Vagina (tissue), 2 donors: ENCODE measurements around the gene KRTAP12-2. TPM values are rescaled to one million over a fixed set of nuclear protein-coding genes. Genes with fewer than 3 reads are reported as not detected.

Experiments used
- DNase-seq, 2 donors: peaks; one replicate each; pipeline ENCODE4 v3.0.0-alpha.2; 2017; ENCODE audit errors: extremely low spot score in 2 of 2
- H3K27ac ChIP-seq: fragments of 200-600 bp; sonication (generic); one replicate; pipeline ENCODE4 v1.5.1; 2019
- H3K27me3 ChIP-seq: fragments of 200-600 bp; sonication (generic); one replicate; pipeline ENCODE4 v1.5.1; 2019
- H3K36me3 ChIP-seq, 2 donors: fragments of 200-600 bp; sonication (generic); one replicate each; pipeline ENCODE4 v1.5.1; 2017 to 2019
- H3K4me1 ChIP-seq: fragments of 200-600 bp; sonication (generic); one replicate; pipeline ENCODE4 v1.5.1; 2019
- H3K4me3 ChIP-seq, 2 donors: fragments of 200-600 bp; sonication (generic); 1 replicate in 1 of 2; 2 replicates in 1 of 2; pipeline ENCODE4 v1.5.1; 2016 to 2019
- H3K9me3 ChIP-seq: fragments of 200-600 bp; sonication (generic); one replicate; pipeline ENCODE4 v1.5.1; 2019
- CTCF ChIP-seq, 3 experiments: fragments of 450-650 bp in 2 of 3; fragments of 200-600 bp in 1 of 3; sonication (generic) in 1 of 3; IDR thresholded peaks; one replicate each; pipeline ENCODE4 v1.5.1; 2017 to 2019; ENCODE audit warnings: antibody characterized with exemption in 3 of 3, mild to moderate bottlenecking in 2 of 3, moderate library complexity in 2 of 3
- POLR2A ChIP-seq, 2 donors: fragments of 450-650 bp; IDR thresholded peaks; one replicate each; pipeline ENCODE4 v1.6.1; 2017; ENCODE audit warnings: antibody characterized with exemption in 2 of 2, mild to moderate bottlenecking in 2 of 2, moderate library complexity in 2 of 2
- POLR2AphosphoS5 ChIP-seq, 2 donors: sonication (generic); formaldehyde crosslinking; IDR thresholded peaks; one replicate each; pipeline ENCODE4 v1.9.0; 2017; ENCODE audit warnings: antibody characterized with exemption in 2 of 2, mild to moderate bottlenecking in 2 of 2, low read depth in 1 of 2; ENCODE audit not compliant: insufficient read depth in 1 of 2
- intact Hi-C: fragments of 100-400 bp; cut with DNase I; formaldehyde crosslinking; loops from one replicate; pipeline ENCODE4 v1.15.1; 2023
- total RNA-seq: library from RNA; depleted of rRNA; stranded (reverse); fragments of >200 nt; gene quantifications from one replicate; pipeline ENCODE4 v1.2.3, GENCODE V29; 2016

Gene KRTAP12-2
- total RNA-seq, 1 donor from 2014 or later, result not detected

GRCh38 chr21:44654576-44655175, 12.1 kb downstream of the KRTAP12-2 start, which contains the start of gene KRTAP12-4:
KRTAP12-4 (minus strand) TSS chr21:44654659; CDS start chr21:44654614, 45 bp downstream.
- DNase-seq, result no peak
- Histone ChIP-seq H3K4me1 (no peaks in the 10 kb centered on the region), H3K36me3 (no peaks in the 10 kb centered on the region), H3K4me3 (no peak within 1 kb of the TSS), H3K27ac (no peak within 1 kb of the TSS), H3K9me3 (no peaks in the 10 kb centered on the region), H3K27me3 (no peaks in the 10 kb centered on the region)
- intact Hi-C loops, result no loop called here
- no peak for TF ChIP-seq POLR2A (IDR thresholded peaks at IDR 0.05)
- TF ChIP-seq CTCF (IDR thresholded peaks at IDR 0.05), result no peak

- TF ChIP-seq POLR2AphosphoS5 (IDR thresholded peaks at IDR 0.05; ENCODE audit: insufficient read depth in 1 of 2, low read depth in 1 of 2), result peak in 1 of 2 donors; percentile 45
- no peak for TF ChIP-seq CTCF (IDR thresholded peaks at IDR 0.05)
- H3K27ac ChIP-seq, result no peak overlapping the region
- H3K36me3 ChIP-seq, result no peaks in the 10 kb centered on the region
- no peak overlapping the region for H3K4me3 ChIP-seq
- H3K27me3 ChIP-seq, result no peaks in the 10 kb centered on the region
- H3K9me3 ChIP-seq, result no peaks in the 10 kb centered on the region
- intact Hi-C loops, result no loop called here
- H3K4me1 ChIP-seq, result no peaks in the 10 kb centered on the region
- no peak for DNase-seq
Observed at GRCh38 chr21:44653656-44654575, 12.8 kb downstream of the KRTAP12-2 start.

- no peaks in the 10 kb centered on the region for H3K27me3 ChIP-seq
- DNase-seq, result no peak
- no peaks in the 10 kb centered on the region for H3K36me3 ChIP-seq
- intact Hi-C loops, result no loop called here
- H3K9me3 ChIP-seq, result no peaks in the 10 kb centered on the region
- TF ChIP-seq POLR2A (IDR thresholded peaks at IDR 0.05) (no peak), CTCF (IDR thresholded peaks at IDR 0.05) (no peak), POLR2AphosphoS5 (IDR thresholded peaks at IDR 0.05; ENCODE audit: insufficient read depth in 1 of 2, low read depth in 1 of 2) (no peak)
- H3K4me1 ChIP-seq, result no peaks in the 10 kb centered on the region
- no peak overlapping the region for H3K4me3 ChIP-seq
- H3K27ac ChIP-seq, result no peak overlapping the region
Observed at GRCh38 chr21:44653123-44653522, 13.6 kb downstream of the KRTAP12-2 start.

GRCh38 chr21:44650973-44651675, 15.6 kb downstream of the KRTAP12-2 start:
- Histone ChIP-seq H3K4me1 (no peaks in the 10 kb centered on the region), H3K9me3 (no peaks in the 10 kb centered on the region), H3K27ac (no peak overlapping the region), H3K4me3 (no peak overlapping the region), H3K27me3 (no peaks in the 10 kb centered on the region), H3K36me3 (no peaks in the 10 kb centered on the region)
- TF ChIP-seq POLR2A (IDR thresholded peaks at IDR 0.05) (no peak), CTCF (IDR thresholded peaks at IDR 0.05) (no peak)
- DNase-seq, result no peak
- intact Hi-C loops, result no loop called here
